Peyer's patch (tissue), 4 donors: ENCODE measurements around the gene LMO7. TPM values are rescaled to one million over a fixed set of nuclear protein-coding genes. Genes with fewer than 3 reads are reported as not detected.
A peak's percentile ranks its signal among the peaks of the same experiment; 100 is the strongest.

Source experiments
- DNase-seq, 3 donors: peaks; one replicate each; pipeline ENCODE4 v3.0.0-alpha.2; 2017 to 2019
- H3K27ac ChIP-seq, 4 donors: fragments of 200-600 bp; sonication (generic); one replicate each; pipeline ENCODE4 v1.5.1; 2016 to 2019
- H3K27me3 ChIP-seq, 2 donors: fragments of 200-600 bp; sonication (generic); one replicate each; pipeline ENCODE4 v1.5.1; 2019
- H3K36me3 ChIP-seq, 3 donors: fragments of 200-600 bp; sonication (generic); one replicate each; pipeline ENCODE4 v1.5.1; 2016 to 2019
- H3K4me1 ChIP-seq, 4 donors: fragments of 200-600 bp; sonication (generic); one replicate each; pipeline ENCODE4 v1.5.1; 2016 to 2019
- H3K4me3 ChIP-seq, 4 donors: fragments of 200-600 bp; sonication (generic); 1 replicate in 3 of 4; 2 replicates in 1 of 4; pipeline ENCODE4 v1.5.1; 2016 to 2019; ENCODE audit warnings: mild to moderate bottlenecking in 1 of 4
- H3K9me3 ChIP-seq, 4 donors: fragments of 200-600 bp; sonication (generic); one replicate each; pipeline ENCODE4 v1.5.1; 2016 to 2019; ENCODE audit warnings: mild to moderate bottlenecking in 1 of 4
- CTCF ChIP-seq, 6 experiments: fragments of 450-650 bp in 4 of 6; fragments of 200-600 bp in 2 of 6; sonication (generic) in 1 of 6; IDR thresholded peaks; one replicate each; pipeline ENCODE4 v1.5.1; 2017 to 2019; ENCODE audit warnings: antibody characterized with exemption in 6 of 6, mild to moderate bottlenecking in 3 of 6, moderate library complexity in 1 of 6
- POLR2A ChIP-seq, 2 donors: fragments of 450-650 bp; IDR thresholded peaks; one replicate each; pipeline ENCODE4 v1.5.1; 2017; ENCODE audit warnings: antibody characterized with exemption in 2 of 2, mild to moderate bottlenecking in 2 of 2, moderate library complexity in 2 of 2
- total RNA-seq, 4 donors: library from RNA; depleted of rRNA; stranded (reverse); fragments of >200 nt; gene quantifications; one replicate each; pipeline ENCODE4 v1.1.0, GENCODE V29; 2016

Gene LMO7
- total RNA-seq, 4 donors from 2014 or later: 74.3 to 365 (median 327) TPM

- H3K9me3 ChIP-seq: no peaks in the 10 kb centered on the region
- no peaks in the 10 kb centered on the region for H3K27me3 ChIP-seq
- H3K4me3 ChIP-seq: no peak overlapping the region
- H3K4me1 ChIP-seq: no peaks in the 10 kb centered on the region
- no peaks in the 10 kb centered on the region for H3K36me3 ChIP-seq
- TF ChIP-seq CTCF (IDR thresholded peaks at IDR 0.05) (no peak), POLR2A (IDR thresholded peaks at IDR 0.05) (no peak)
- no peak for DNase-seq
- H3K27ac ChIP-seq: peak overlapping the region in 1 of 4 donors; percentile 18
These were observed 234.9 kb downstream of the LMO7 start for GRCh38 chr13:75871059-75871458.

- Histone ChIP-seq H3K27me3 (no peaks in the 10 kb centered on the region), H3K36me3 (no peaks in the 10 kb centered on the region), H3K4me1 (no peaks in the 10 kb centered on the region), H3K27ac (no peak overlapping the region), H3K4me3 (no peak overlapping the region), H3K9me3 (no peaks in the 10 kb centered on the region)
- TF ChIP-seq CTCF (IDR thresholded peaks at IDR 0.05) (no peak), POLR2A (IDR thresholded peaks at IDR 0.05) (no peak)
- DNase-seq: no peak
These were observed 236.8 kb downstream of the LMO7 start for GRCh38 chr13:75872980-75873379.

GRCh38 chr13:75873494-75873893, 237.4 kb downstream of the LMO7 start:
- no peak for TF ChIP-seq POLR2A (IDR thresholded peaks at IDR 0.05)
- TF ChIP-seq CTCF (IDR thresholded peaks at IDR 0.05): no peak
- Histone ChIP-seq H3K27ac (no peak overlapping the region), H3K9me3 (no peaks in the 10 kb centered on the region), H3K4me3 (no peak overlapping the region), H3K27me3 (no peaks in the 10 kb centered on the region), H3K4me1 (no peaks in the 10 kb centered on the region), H3K36me3 (no peaks in the 10 kb centered on the region)
- DNase-seq: no peak

GRCh38 chr13:75875450-75875849, 239.3 kb downstream of the LMO7 start:
- no peaks in the 10 kb centered on the region for H3K4me1 ChIP-seq
- TF ChIP-seq CTCF (IDR thresholded peaks at IDR 0.05) (no peak), POLR2A (IDR thresholded peaks at IDR 0.05) (no peak)
- no peak for DNase-seq
- H3K4me3 ChIP-seq: no peak overlapping the region
- no peaks in the 10 kb centered on the region for H3K27me3 ChIP-seq
- no peak overlapping the region for H3K27ac ChIP-seq
- no peaks in the 10 kb centered on the region for H3K9me3 ChIP-seq
- no peaks in the 10 kb centered on the region for H3K36me3 ChIP-seq

- H3K36me3 ChIP-seq: no peaks in the 10 kb centered on the region
- TF ChIP-seq CTCF (IDR thresholded peaks at IDR 0.05): peak; percentile 66 to 88 (median 82)
- no peak for TF ChIP-seq POLR2A (IDR thresholded peaks at IDR 0.05)
These were observed 240.3 kb downstream of the LMO7 start for GRCh38 chr13:75876142-75877050.

More at GRCh38 chr13:75876142-75877050, 240.3 kb downstream of the LMO7 start:
- Histone ChIP-seq H3K4me3 (no peak overlapping the region), H3K9me3 (no peaks in the 10 kb centered on the region), H3K27me3 (no peaks in the 10 kb centered on the region), H3K27ac (no peak overlapping the region), H3K4me1 (no peaks in the 10 kb centered on the region)
- peak in 2 of 3 donors; percentile 21 to 72 for DNase-seq
